K562 (cell line): ENCODE results near the gene AKR1D1. TPM values are rescaled to one million over a fixed set of nuclear protein-coding genes. Genes with fewer than 3 reads are reported as not detected.

Experiments used
- ATAC-seq: fragments of 200-7000 bp; cut with Tn5 transposase; 3 replicates; pipeline ENCODE4 v1.9.1; 2020; ENCODE audit warnings: moderate library complexity
- BruUV-seq: library from RNA; stranded (reverse); fragments of 400-500 nt; replicated peaks from 2 replicates; lab custom pipeline; 2021; lab: Mats Ljungman, UMichigan
- CTCF ChIA-PET: fragments of 300-600 bp; formaldehyde crosslinking; extraction: SDS; loops from one replicate; lab custom pipeline; 2021; ENCODE audit warnings: low intra/inter-chr PET ratio; lab: Yijun Ruan, JAX
- POLR2A ChIA-PET: fragments of 300-600, 350-650 bp; sonication (Branson Sonifier 250); formaldehyde crosslinking; extraction: SDS; loops from one replicate; lab custom pipeline; 2021; ENCODE audit warnings: antibody characterized with exemption, inconsistent platforms; lab: Yijun Ruan, JAX
- DNase-seq, 4 experiments: peaks; one replicate each; pipeline versions ENCODE4 v3.0.0 to v3.0.0-alpha.2; 2011 to 2018; ENCODE audit warnings: low spot score in 3 of 4, mixed read lengths in 3 of 4; ENCODE audit errors: extremely low read depth in 1 of 4
- FAIRE-seq: peaks from 2 replicates; lab custom pipeline; 2011; peaks lifted over from hg19 to GRCh38; lab: Jason Lieb, UNC
- H2AFZ ChIP-seq: 2 replicates; pipeline ENCODE4 v1.6.0; 2011; ENCODE audit warnings: low read depth, low read length, control low read depth, inconsistent platforms
- H3K27ac ChIP-seq: fragments of 200-600 bp; 3 replicates; pipeline ENCODE4 v1.8.0; 2011; ENCODE audit warnings: low read depth, mild to moderate bottlenecking, control low read depth, inconsistent platforms, low read length, moderate library complexity, mixed read lengths; ENCODE audit errors: extremely low read depth
- H3K27me3 ChIP-seq, 2 experiments: fragments of 300-600 bp in 1 of 2; 2 replicates in 1 of 2; 3 replicates in 1 of 2; pipeline versions ENCODE4 v1.6.0 to v1.8.0; 2011; ENCODE audit warnings: inconsistent platforms in 2 of 2, low read length in 2 of 2, mild to moderate bottlenecking in 1 of 2, mixed read lengths in 1 of 2, moderate library complexity in 1 of 2; ENCODE audit not compliant: control insufficient read depth in 2 of 2, insufficient read depth in 2 of 2
- H3K36me3 ChIP-seq: fragments of 300-600 bp; 3 replicates; pipeline ENCODE4 v1.8.0; 2011; ENCODE audit warnings: mild to moderate bottlenecking, low read length, inconsistent platforms; ENCODE audit not compliant: control insufficient read depth, insufficient read depth
- H3K4me1 ChIP-seq, 2 experiments: fragments of 200-600 bp in 1 of 2; replicated peaks in 1 of 2; 2 replicates in 1 of 2; 3 replicates in 1 of 2; pipeline versions ENCODE4 v1.5.1 to v1.8.0; 2011; ENCODE audit warnings: inconsistent platforms in 2 of 2, low read length in 2 of 2, mild to moderate bottlenecking in 1 of 2, mixed read lengths in 1 of 2, moderate library complexity in 1 of 2; ENCODE audit not compliant: control insufficient read depth in 2 of 2, insufficient read depth in 2 of 2
- H3K4me2 ChIP-seq: 2 replicates; pipeline ENCODE4 v1.6.1; 2011; ENCODE audit warnings: low read length, control low read depth, inconsistent platforms, mixed read lengths; ENCODE audit not compliant: insufficient read depth
- H3K4me3 ChIP-seq: fragments of 200-600 bp; sonication (generic), shearing (Covaris generic); 2 replicates; pipeline ENCODE4 v1.5.1; 2016; ENCODE audit warnings: control low read depth, inconsistent platforms
- H3K79me2 ChIP-seq: fragments of 200-600 bp; 3 replicates; pipeline ENCODE4 v1.8.0; 2011; ENCODE audit warnings: low read length, inconsistent platforms; ENCODE audit not compliant: control insufficient read depth, insufficient read depth
- H3K9ac ChIP-seq, 2 experiments: 2 replicates each; pipeline versions ENCODE4 v1.6.0 to v1.6.1; 2011; ENCODE audit warnings: low read depth in 2 of 2, low read length in 2 of 2, control low read depth in 1 of 2, inconsistent platforms in 1 of 2, mild to moderate bottlenecking in 1 of 2, mixed read lengths in 1 of 2; ENCODE audit not compliant: insufficient read depth in 1 of 2
- H3K9me1 ChIP-seq: one replicate; pipeline ENCODE4 v1.6.0; 2011; ENCODE audit warnings: inconsistent platforms, mild to moderate bottlenecking, low read length, moderate library complexity; ENCODE audit not compliant: control insufficient read depth, insufficient read depth
- H3K9me3 ChIP-seq: replicated peaks from 2 replicates; pipeline ENCODE4 v1.5.1; 2011; ENCODE audit warnings: low read depth, low read length, inconsistent platforms; ENCODE audit not compliant: control insufficient read depth, insufficient read depth
- H4K20me1 ChIP-seq: replicated peaks from 2 replicates; pipeline ENCODE4 v1.6.1; 2011; ENCODE audit warnings: low read length, inconsistent platforms, mixed read lengths; ENCODE audit not compliant: control insufficient read depth, insufficient read depth
- ATF1 ChIP-seq, 2 experiments: fragments of 450-650 bp in 1 of 2; IDR thresholded peaks; 2 replicates each; pipeline ENCODE4 v1.6.1; 2016; ENCODE audit warnings: missing compliant biosample characterization in 1 of 2, missing genetic modification characterization in 1 of 2
- BCLAF1 ChIP-seq, 2 experiments: fragments of 450-650 bp in 1 of 2; IDR thresholded peaks; 2 replicates each; pipeline ENCODE4 v1.6.1; 2011 to 2017; ENCODE audit warnings: low read depth in 2 of 2, antibody characterized with exemption in 1 of 2, borderline replicate concordance in 1 of 2, low read length in 1 of 2, mild to moderate bottlenecking in 1 of 2, mixed read lengths in 1 of 2; ENCODE audit not compliant: control insufficient read depth in 1 of 2
- DMBX1 ChIP-seq: fragments of 250-450 bp; sonication (Bioruptor Pico); IDR thresholded peaks from 2 replicates; pipeline ENCODE4 v1.8.0; 2022; ENCODE audit warnings: inconsistent platforms, mild to moderate bottlenecking, moderate library complexity, borderline replicate concordance
- NR3C1 ChIP-seq: sonication (generic); formaldehyde crosslinking; IDR thresholded peaks from 2 replicates; pipeline ENCODE4 v1.8.1; 2022; ENCODE audit warnings: missing genetic modification reagents
- ZNF133 ChIP-seq: fragments of 250-450 bp; sonication (Bioruptor Pico); IDR thresholded peaks from 2 replicates; pipeline ENCODE4 v1.4.0; 2020; ENCODE audit warnings: mild to moderate bottlenecking
- ZNF655 ChIP-seq: fragments of 250-450 bp; sonication (Bioruptor Pico); IDR thresholded peaks from 2 replicates; pipeline ENCODE4 v1.5.0; 2021
- in situ Hi-C: fragments of 300-500 bp; cut with MboI; formaldehyde crosslinking; loops from 4 replicates; pipeline ENCODE4 v1.15.0; 2018; ENCODE audit warnings: inconsistent platforms, mixed read lengths
- intact Hi-C: fragments of 100-400 bp; cut with micrococcal nuclease; formaldehyde crosslinking; loops from 2 replicates; pipeline ENCODE4 v1.14.2; 2022
- polyA plus RNA-seq, 8 experiments: library from polyadenylated mRNA; depleted of rRNA in 4 of 8; stranded (reverse) in 5 of 8; unstranded in 3 of 8; fragments of >200 nt; fragmentation: Nextera tagmentation in 2 of 8; fragmentation: Illumina TruSeq in 1 of 8; extraction: Ambion mirVana in 2 of 8; extraction: Trizol in 1 of 8; gene quantifications; 2 replicates each; pipeline versions ENCODE4 v1.2.1 to v1.2.3, GENCODE V29; 2011 to 2014; ENCODE audit warnings: inconsistent platforms in 1 of 8, missing spikeins in 1 of 8
- total RNA-seq, 7 experiments: library from RNA; depleted of rRNA in 6 of 7; stranded (reverse); fragments of >200 nt in 6 of 7; fragmentation: Illumina TruSeq in 2 of 7; extraction: Trizol in 2 of 7; gene quantifications; 2 replicates each; pipeline versions ENCODE4 v1.2.1 to v1.2.3, GENCODE V29; 2011 to 2021; ENCODE audit warnings: low replicate concordance in 1 of 7

Gene AKR1D1
- total and polyA plus RNA-seq, 9 of the 15 experiments (the other 6 are each of a cell fraction or from before 2014, with no cell fraction given), result not detected

GRCh38 chr7:138142583-138143201 is 66.4 kb downstream of the AKR1D1 start:
- intact Hi-C loops (loop anchor here (10.0 kb wide), 1 partner anchor 238 kb away; no protein-coding TSS in a partner anchor), in situ Hi-C loops (no loop called here)
- ChIA-PET POLR2A (interaction anchor here (0.6 kb wide), 1 partner anchor 524 kb away, joined by 3 read pairs; no protein-coding TSS in a partner anchor), CTCF (no interaction called here)
- Histone ChIP-seq H3K79me2 (no peaks in the 10 kb centered on the region), H3K27me3 (peaks cover 2 to 5% of the 10 kb centered on the region in 2 experiments; a peak in 3 of 5 replicates), H3K9ac (no peak overlapping the region), H4K20me1 (no peaks in the 10 kb centered on the region), H3K27ac (no peak overlapping the region), H3K9me1 (no peaks in the 10 kb centered on the region), H3K4me3 (no peak overlapping the region), H3K4me2 (no peak overlapping the region), H2AFZ (no peak overlapping the region), H3K4me1 (peaks cover 2 to 8% of the 10 kb centered on the region in 2 experiments; a peak in 3 of 5 replicates), H3K36me3 (no peaks in the 10 kb centered on the region), H3K9me3 (no peaks in the 10 kb centered on the region)
- ATAC-seq (no peak), DNase-seq (no peak), FAIRE-seq (no peak)
- TF ChIP-seq ATF1 (CRISPR knock-in tag; IDR thresholded peaks at IDR 0.05) (no peak), ATF1 (tag; IDR thresholded peaks at IDR 0.05) (no peak), NR3C1 (no peak), BCLAF1 (IDR thresholded peaks at IDR 0.05; ENCODE audit: borderline replicate concordance in 1 of 2, control insufficient read depth in 1 of 2, low read depth in 2 of 2, low read length in 1 of 2) (no peak), DMBX1 (CRISPR knock-in tag) (no peak), ZNF133 (CRISPR knock-in tag) (no peak), ZNF655 (CRISPR knock-in tag) (no peak)
- BruUV-seq, result no TSS peak
